Nephron progenitor cell (in vitro differentiated cells): ENCODE measurements around the gene PORCN.

Experiments
- DNase-seq: peaks from one replicate; pipeline ENCODE4 v3.0.0; 2021
- H3K27ac Mint-ChIP-seq: 2 replicates; pipeline ENCODE4 v1.8.0; 2021; ENCODE audit warnings: mild to moderate bottlenecking, moderate library complexity, mixed read lengths
- H3K27me3 Mint-ChIP-seq: 2 replicates; pipeline ENCODE4 v1.8.0; 2021; ENCODE audit warnings: mild to moderate bottlenecking, low read depth, mixed read lengths; ENCODE audit not compliant: poor library complexity
- H3K36me3 Mint-ChIP-seq: 2 replicates; pipeline ENCODE4 v1.8.0; 2021; ENCODE audit warnings: low read depth, mixed read lengths
- H3K4me1 Mint-ChIP-seq: 2 replicates; pipeline ENCODE4 v1.8.0; 2021; ENCODE audit warnings: mixed read lengths
- H3K4me3 Mint-ChIP-seq: 2 replicates; pipeline ENCODE4 v1.8.0; 2021; ENCODE audit warnings: mild to moderate bottlenecking, moderate library complexity, mixed read lengths
- H3K9me3 Mint-ChIP-seq: 2 replicates; pipeline ENCODE4 v1.8.0; 2021; ENCODE audit warnings: mild to moderate bottlenecking, moderate library complexity, mixed read lengths
- CTCF ChIP-seq: fragments of 200-600 bp; sonication (generic); IDR thresholded peaks from 2 replicates; pipeline ENCODE4 v1.5.0; 2021; ENCODE audit warnings: antibody characterized with exemption

Gene PORCN

GRCh38 chrX:48558271-48558670 is 49.5 kb downstream of the PORCN start:
- Mint-ChIP-seq H3K27me3 (no peaks in the 10 kb centered on the region), H3K4me1 (no peaks in the 10 kb centered on the region), H3K4me3 (no peak overlapping the region), H3K36me3 (peaks cover 21% of the 10 kb centered on the region), H3K9me3 (peaks cover 57% of the 10 kb centered on the region), H3K27ac (no peak overlapping the region)
- TF ChIP-seq CTCF = no peak
- DNase-seq = no peak

- Mint-ChIP-seq H3K4me1 (no peaks in the 10 kb centered on the region), H3K9me3 (peaks cover 66% of the 10 kb centered on the region), H3K27ac (no peak overlapping the region), H3K27me3 (no peaks in the 10 kb centered on the region), H3K4me3 (no peak overlapping the region), H3K36me3 (peaks cover 21% of the 10 kb centered on the region)
- no peak for TF ChIP-seq CTCF
- no peak for DNase-seq
Observed at GRCh38 chrX:48559636-48560035, 50.8 kb downstream of the PORCN start.

- Mint-ChIP-seq H3K27ac (no peak overlapping the region), H3K4me1 (no peaks in the 10 kb centered on the region), H3K4me3 (no peak overlapping the region), H3K27me3 (no peaks in the 10 kb centered on the region), H3K36me3 (peaks cover 18% of the 10 kb centered on the region), H3K9me3 (peaks cover 66% of the 10 kb centered on the region)
- no peak for DNase-seq
- no peak for TF ChIP-seq CTCF
Observed at GRCh38 chrX:48560056-48560455, 51.3 kb downstream of the PORCN start.

- Mint-ChIP-seq H3K9me3 (peaks cover 67% of the 10 kb centered on the region), H3K27ac (no peak overlapping the region), H3K27me3 (no peaks in the 10 kb centered on the region), H3K4me3 (no peak overlapping the region), H3K4me1 (no peaks in the 10 kb centered on the region), H3K36me3 (peaks cover 18% of the 10 kb centered on the region)
- no peak for DNase-seq
- TF ChIP-seq CTCF = no peak
Observed at GRCh38 chrX:48560681-48561080, 51.9 kb downstream of the PORCN start.

GRCh38 chrX:48569958-48570357 is 61.2 kb downstream of the PORCN start:
- no peak for TF ChIP-seq CTCF

More at GRCh38 chrX:48569958-48570357, 61.2 kb downstream of the PORCN start:
- H3K27me3 Mint-ChIP-seq = no peaks in the 10 kb centered on the region
- DNase-seq = no peak
- H3K27ac Mint-ChIP-seq = no peak overlapping the region
- H3K4me1 Mint-ChIP-seq = peaks cover 6% of the 10 kb centered on the region
- H3K36me3 Mint-ChIP-seq = peaks cover 2% of the 10 kb centered on the region
- no peak overlapping the region for H3K4me3 Mint-ChIP-seq
- H3K9me3 Mint-ChIP-seq = peaks cover 60% of the 10 kb centered on the region
